ENCODE measurements around the gene OR8B3. TPM values are rescaled to one million over a fixed set of nuclear protein-coding genes. Genes with fewer than 3 reads are reported as not detected.

Gene OR8B3
- total RNA-seq, 6 donors from 2014 or later: not detected

GRCh38 chr11:124376280-124376679 is 22.5 kb downstream of the OR8B3 start:
- H3K27ac ChIP-seq: no peak overlapping the region
- ATAC-seq (ENCODE audit: low FRiP score in 2 of 2): no peak
- H3K4me3 ChIP-seq: no peak overlapping the region
- 71 to 75% methylated on average over 3 of the region's 3 CpGs for WGBS, 2 donors
- TF ChIP-seq POLR2AphosphoS5 (IDR thresholded peaks at IDR 0.05) (no peak), EP300 (IDR thresholded peaks at IDR 0.05) (no peak), POLR2A (IDR thresholded peaks at IDR 0.05) (no peak)
- TF ChIP-seq, protein P1, sequence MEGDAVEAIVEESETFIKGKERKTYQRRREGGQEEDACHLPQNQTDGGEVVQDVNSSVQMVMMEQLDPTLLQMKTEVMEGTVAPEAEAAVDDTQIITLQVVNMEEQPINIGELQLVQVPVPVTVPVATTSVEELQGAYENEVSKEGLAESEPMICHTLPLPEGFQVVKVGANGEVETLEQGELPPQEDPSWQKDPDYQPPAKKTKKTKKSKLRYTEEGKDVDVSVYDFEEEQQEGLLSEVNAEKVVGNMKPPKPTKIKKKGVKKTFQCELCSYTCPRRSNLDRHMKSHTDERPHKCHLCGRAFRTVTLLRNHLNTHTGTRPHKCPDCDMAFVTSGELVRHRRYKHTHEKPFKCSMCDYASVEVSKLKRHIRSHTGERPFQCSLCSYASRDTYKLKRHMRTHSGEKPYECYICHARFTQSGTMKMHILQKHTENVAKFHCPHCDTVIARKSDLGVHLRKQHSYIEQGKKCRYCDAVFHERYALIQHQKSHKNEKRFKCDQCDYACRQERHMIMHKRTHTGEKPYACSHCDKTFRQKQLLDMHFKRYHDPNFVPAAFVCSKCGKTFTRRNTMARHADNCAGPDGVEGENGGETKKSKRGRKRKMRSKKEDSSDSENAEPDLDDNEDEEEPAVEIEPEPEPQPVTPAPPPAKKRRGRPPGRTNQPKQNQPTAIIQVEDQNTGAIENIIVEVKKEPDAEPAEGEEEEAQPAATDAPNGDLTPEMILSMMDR (IDR thresholded peaks at IDR 0.05): no peak
- no peaks in the 10 kb centered on the region for H3K9me3 ChIP-seq
- DNase-seq: no peak
- no peaks in the 10 kb centered on the region for H3K4me1 ChIP-seq
- H3K36me3 ChIP-seq: no peaks in the 10 kb centered on the region
- H3K27me3 ChIP-seq: no peaks in the 10 kb centered on the region

GRCh38 chr11:124359566-124359965 is 39.3 kb downstream of the OR8B3 start:
- Histone ChIP-seq H3K4me1 (no peaks in the 10 kb centered on the region), H3K4me3 (no peak overlapping the region), H3K36me3 (no peaks in the 10 kb centered on the region), H3K27ac (no peak overlapping the region), H3K27me3 (no peaks in the 10 kb centered on the region), H3K9me3 (no peaks in the 10 kb centered on the region)
- ATAC-seq (ENCODE audit: low FRiP score in 2 of 2): no peak
- WGBS, 2 donors: 25 to 29% methylated on average over 2 of the region's 2 CpGs
- no peak for DNase-seq
- TF ChIP-seq POLR2A (IDR thresholded peaks at IDR 0.05): no peak
- TF ChIP-seq EP300 (IDR thresholded peaks at IDR 0.05): no peak
- TF ChIP-seq POLR2AphosphoS5 (IDR thresholded peaks at IDR 0.05): no peak
- TF ChIP-seq, protein P1 (IDR thresholded peaks at IDR 0.05): no peak

DNA sequence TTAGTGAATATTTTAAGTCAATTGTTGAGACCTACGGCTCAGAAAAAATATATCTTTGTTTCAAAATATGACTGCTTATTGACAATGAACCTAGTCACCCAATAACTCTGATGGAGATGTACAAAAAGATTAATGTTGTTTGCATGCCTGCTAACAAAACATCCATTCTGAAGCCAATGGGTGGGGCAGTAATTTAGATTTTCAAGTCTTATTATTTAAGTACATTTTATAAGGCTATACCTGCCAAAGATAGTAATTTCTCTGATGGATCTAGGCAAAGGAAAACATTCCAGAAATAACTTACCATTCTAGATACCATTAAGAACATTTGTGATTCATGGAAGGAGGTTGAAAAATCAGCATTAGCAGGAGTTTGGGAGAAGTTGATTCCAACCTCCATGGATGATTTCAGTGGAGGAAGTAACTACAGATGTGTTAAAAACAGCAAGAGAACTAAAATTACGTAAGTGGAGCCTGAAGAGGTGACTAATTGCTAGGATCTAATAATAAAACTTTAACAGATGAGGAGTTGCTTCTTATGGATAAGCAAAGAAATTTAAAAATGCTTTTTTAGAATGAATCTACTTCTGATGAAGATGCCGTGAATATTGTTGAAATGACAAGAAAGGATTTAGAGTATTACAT is 52.4 kb downstream of the OR8B3 start:
- DNase-seq: no peak
- H3K9me3 ChIP-seq: peaks cover 0 to 5% (median 0%) of the 10 kb centered on the region in 4 donors
- H3K27me3 ChIP-seq: no peaks in the 10 kb centered on the region
- 40 to 72% methylated on average over 3 of the region's 3 CpGs for WGBS, 2 donors
- no peak for ATAC-seq (ENCODE audit: low FRiP score in 2 of 2)
- no peak overlapping the region for H3K27ac ChIP-seq
- TF ChIP-seq POLR2AphosphoS5 (IDR thresholded peaks at IDR 0.05) (no peak), EP300 (IDR thresholded peaks at IDR 0.05) (no peak), POLR2A (IDR thresholded peaks at IDR 0.05) (no peak)
- TF ChIP-seq, protein P1 (IDR thresholded peaks at IDR 0.05): no peak
- no peak overlapping the region for H3K4me3 ChIP-seq
- no peaks in the 10 kb centered on the region for H3K36me3 ChIP-seq
- H3K4me1 ChIP-seq: no peaks in the 10 kb centered on the region

Other genes starting within 250 kb of the OR8B3 start
- not detected for gene OR10D3, start 215.7 kb downstream of the OR8B3 start, total RNA-seq
- gene OR8G1, start 157.9 kb downstream of the OR8B3 start, total RNA-seq: not detected
- gene OR8G5, start 142.6 kb downstream of the OR8B3 start, total RNA-seq: under 1 TPM in 1 of 6 donors, not detected in 5; 0.64 TPM
- not detected for gene OR8D1, start 85.1 kb downstream of the OR8B3 start, total RNA-seq
- gene OR8D2, start 78.8 kb downstream of the OR8B3 start, total RNA-seq: not detected
- gene OR8B2, start 14.5 kb downstream of the OR8B3 start, total RNA-seq: not detected
- gene OR8B4, start 25.8 kb upstream of the OR8B3 start, total RNA-seq: not detected
- gene OR8B8, start 46.7 kb upstream of the OR8B3 start, total RNA-seq: not detected
- not detected for gene OR8B12, start 144.6 kb upstream of the OR8B3 start, total RNA-seq
- gene OR8A1, start 171.0 kb upstream of the OR8B3 start, total RNA-seq: not detected
- gene PANX3, start 212.4 kb upstream of the OR8B3 start, total RNA-seq: not detected
- 10 to 100 TPM; 42.3 to 66.6 (median 47.1) TPM for gene TBRG1, start 223.8 kb upstream of the OR8B3 start, total RNA-seq

Data from upper lobe of left lung (tissue), 6 donors.